GM20000 (cell line): Measurements from ENCODE around the gene SIL1.

ENCODE experiments used
- DNase-seq: peaks from one replicate; pipeline ENCODE4 v3.0.0; 2012; ENCODE audit warnings: low spot score
- TF ChIP-seq, protein P1 (sequence below): IDR thresholded peaks from 2 replicates; pipeline ENCODE4 v1.5.1; 2012; ENCODE audit warnings: mild to moderate bottlenecking, control low read depth; ENCODE audit errors: extremely low read depth, missing control alignments

The SIL1 gene

DNA sequence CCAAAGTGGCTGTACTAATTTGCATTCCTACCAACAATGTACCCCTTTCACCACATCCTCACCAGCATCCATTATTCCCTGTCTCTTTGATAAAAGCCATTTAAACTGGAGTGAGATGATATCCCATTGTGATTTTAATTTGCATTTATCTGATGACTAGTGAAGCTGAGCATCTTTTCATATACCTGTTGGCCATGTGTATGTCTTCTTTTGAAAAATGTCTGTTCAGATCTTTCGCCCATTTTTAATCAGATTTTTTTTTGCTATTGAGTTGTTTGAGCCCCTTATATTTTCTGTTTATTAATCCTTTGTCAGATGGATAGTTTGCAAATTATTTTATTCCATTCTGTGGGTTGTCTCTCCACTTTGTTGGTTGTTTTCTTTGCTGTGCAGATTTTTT lies 202.0 kb downstream of the SIL1 start:
- TF ChIP-seq, protein P1, sequence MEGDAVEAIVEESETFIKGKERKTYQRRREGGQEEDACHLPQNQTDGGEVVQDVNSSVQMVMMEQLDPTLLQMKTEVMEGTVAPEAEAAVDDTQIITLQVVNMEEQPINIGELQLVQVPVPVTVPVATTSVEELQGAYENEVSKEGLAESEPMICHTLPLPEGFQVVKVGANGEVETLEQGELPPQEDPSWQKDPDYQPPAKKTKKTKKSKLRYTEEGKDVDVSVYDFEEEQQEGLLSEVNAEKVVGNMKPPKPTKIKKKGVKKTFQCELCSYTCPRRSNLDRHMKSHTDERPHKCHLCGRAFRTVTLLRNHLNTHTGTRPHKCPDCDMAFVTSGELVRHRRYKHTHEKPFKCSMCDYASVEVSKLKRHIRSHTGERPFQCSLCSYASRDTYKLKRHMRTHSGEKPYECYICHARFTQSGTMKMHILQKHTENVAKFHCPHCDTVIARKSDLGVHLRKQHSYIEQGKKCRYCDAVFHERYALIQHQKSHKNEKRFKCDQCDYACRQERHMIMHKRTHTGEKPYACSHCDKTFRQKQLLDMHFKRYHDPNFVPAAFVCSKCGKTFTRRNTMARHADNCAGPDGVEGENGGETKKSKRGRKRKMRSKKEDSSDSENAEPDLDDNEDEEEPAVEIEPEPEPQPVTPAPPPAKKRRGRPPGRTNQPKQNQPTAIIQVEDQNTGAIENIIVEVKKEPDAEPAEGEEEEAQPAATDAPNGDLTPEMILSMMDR, result no peak
- no peak for DNase-seq

DNA sequence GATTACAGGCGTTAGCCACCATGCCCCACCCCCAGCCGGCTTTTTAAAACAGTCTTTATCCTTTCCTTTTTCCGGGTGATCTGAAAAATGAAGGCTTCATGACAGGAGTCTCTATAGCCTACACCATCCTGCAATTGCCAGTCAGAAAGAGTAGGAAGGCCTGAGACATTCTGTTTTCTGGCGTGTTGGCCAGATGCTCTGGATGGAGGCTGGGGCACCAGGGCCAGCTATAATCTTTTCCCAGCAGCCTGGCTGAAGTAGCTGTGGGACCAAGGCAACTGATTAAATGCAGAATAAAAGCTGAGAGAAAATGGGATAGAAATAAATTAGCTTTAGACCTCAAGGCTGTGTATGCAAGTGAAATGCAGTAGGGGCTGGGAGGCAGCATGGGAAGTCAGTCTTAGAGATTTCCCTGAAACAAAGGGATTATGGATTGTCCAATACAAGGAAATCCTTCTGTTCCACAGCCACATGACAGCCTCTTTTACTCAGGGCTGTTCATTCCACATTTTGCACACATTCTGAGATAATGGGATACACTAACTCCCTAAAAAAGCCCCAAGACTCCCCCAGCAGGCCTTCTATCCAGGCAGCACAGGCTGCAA lies 207.1 kb downstream of the SIL1 start:
- DNase-seq, result no peak
- TF ChIP-seq, protein P1, result no peak

DNA sequence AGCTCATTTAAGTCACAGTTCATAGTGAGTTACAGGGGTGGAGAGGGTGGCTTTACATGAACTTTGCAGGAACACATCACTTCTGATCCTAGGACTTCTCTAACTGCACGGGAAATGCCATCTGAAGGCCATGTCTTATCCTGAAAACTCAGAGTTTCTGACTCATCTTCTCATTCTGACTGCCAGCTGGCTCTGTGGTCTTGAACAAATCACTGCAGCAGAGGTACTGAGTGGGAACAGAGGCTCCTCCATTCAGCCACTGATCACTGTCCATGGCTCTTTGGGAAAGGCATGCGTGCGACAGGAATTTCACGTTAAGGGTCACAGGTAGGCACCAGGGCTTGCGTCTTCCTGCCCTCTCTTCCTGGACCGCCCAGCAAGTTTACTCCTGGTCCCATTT lies 208.4 kb downstream of the SIL1 start:
- TF ChIP-seq, protein P1, result no peak

DNA sequence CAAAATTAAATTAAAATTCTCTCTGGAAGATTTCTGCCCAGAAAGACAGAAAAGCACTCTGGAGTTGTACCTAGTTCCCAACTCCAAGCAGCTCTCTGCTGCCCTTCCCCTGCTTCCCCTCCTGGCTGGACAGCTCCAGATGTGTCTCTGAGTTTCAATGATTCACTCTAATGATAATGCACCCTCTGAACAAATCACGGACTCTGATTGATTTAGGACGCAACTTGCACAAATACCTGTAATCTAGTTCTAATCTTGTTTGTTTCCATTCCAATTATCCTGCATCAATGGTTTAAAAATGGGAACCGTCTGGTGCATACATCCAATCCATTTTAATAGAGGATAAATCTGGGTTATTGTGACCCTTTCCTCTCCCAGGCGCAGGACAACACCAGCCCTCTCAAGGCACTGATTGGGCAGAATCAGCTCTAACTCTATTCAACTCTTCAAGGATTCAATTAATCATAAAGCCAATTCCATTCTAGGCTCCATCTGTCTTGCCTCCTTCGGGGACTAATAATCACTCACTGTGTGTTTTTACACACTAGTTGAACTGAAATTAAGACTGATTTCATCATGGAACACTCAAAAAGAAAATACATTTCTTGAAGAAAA lies 211.9 kb downstream of the SIL1 start:
- TF ChIP-seq, protein P1, result no peak
- DNase-seq, result no peak

More for the DNA sequence above, 208.4 kb downstream of the SIL1 start:
- DNase-seq, result no peak

DNA sequence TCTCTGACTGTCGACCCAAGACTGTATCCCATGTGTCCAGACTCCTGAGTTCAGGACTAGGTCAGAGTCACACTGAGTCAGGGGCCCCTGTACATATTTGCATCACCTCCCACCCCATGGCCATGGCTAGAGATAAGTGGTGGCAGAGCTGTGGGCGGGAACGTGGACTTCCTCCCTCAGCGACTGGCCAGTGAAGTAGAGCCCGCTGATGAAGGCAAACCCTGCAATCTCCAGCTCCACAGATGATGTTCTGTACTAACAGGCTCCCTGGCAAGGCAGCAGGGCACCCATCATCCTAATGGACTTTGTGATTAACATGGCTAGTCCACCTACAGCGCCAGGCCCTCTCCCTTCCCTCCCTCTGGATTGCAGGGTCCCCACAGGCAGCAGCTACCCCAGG lies 212.5 kb downstream of the SIL1 start:
- DNase-seq, result no peak
- TF ChIP-seq, protein P1, result no peak

DNA sequence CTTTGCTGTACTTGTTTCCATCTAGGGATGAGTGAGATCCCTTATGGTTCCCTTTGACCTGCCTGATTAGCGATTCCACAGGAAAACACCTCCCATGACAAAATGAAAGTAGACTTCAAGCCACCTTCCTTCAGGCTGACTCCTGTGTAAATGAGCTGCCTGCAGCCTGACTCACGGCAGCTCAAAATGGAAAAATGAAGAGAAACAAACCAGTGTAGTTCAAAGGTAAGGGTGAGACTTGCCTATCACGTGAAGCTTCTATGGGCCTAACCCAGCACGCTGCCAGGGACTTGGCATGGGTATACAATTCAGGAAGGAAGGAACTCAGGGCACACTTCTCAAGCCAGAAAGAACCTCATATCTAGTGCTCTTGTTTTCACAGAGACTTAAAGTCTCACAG lies 212.9 kb downstream of the SIL1 start:
- DNase-seq, result no peak
- TF ChIP-seq, protein P1, result no peak

DNA sequence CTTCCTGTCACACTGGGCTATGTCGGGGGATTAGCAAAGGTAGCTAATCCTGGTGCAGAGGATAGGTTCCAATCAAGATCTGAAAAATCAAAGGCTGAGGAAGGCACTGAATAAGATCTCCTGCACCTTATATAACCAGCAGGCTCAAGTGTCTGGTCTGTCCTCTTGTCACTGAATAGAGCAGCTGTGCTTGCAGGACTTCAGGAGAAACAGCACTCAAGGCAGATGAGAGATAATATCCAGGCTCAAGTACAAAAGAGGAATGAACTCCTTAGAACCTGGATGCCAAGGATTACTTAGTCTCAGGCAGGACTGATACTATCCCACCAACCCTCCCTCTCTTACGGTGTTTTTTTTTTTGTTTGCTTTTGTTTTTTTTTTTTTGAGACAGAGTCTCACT lies 214.2 kb downstream of the SIL1 start:
- no peak for DNase-seq
- TF ChIP-seq, protein P1, result no peak
